HG03575 (cell line): ENCODE data around the gene LZTFL1.

Experiments used
- ATAC-seq: cut with Tn5 transposase; IDR thresholded peaks from one replicate; pipeline ENCODE4 v1.9.1; 2021; ENCODE audit not compliant: unreplicated experiment, insufficient number of reproducible peaks, low FRiP score; ENCODE audit errors: extremely low read depth

LZTFL1 gene

GRCh38 chr3:45821127-45821526 is 20.8 kb downstream of the LZTFL1 start:
- no peak for ATAC-seq

GRCh38 chr3:45819543-45819942 is 22.4 kb downstream of the LZTFL1 start:
- ATAC-seq, result no peak

- no peak for ATAC-seq
Measured at GRCh38 chr3:45817831-45818522, 23.9 kb downstream of the LZTFL1 start.

- no peak for ATAC-seq
Measured at GRCh38 chr3:45816544-45816943, 25.4 kb downstream of the LZTFL1 start.

GRCh38 chr3:45814322-45814721 is 27.6 kb downstream of the LZTFL1 start:
- no peak for ATAC-seq

- ATAC-seq, result no peak
Measured at GRCh38 chr3:45807681-45808540, 34.0 kb downstream of the LZTFL1 start.

GRCh38 chr3:45807133-45807532 is 34.8 kb downstream of the LZTFL1 start:
- ATAC-seq, result no peak

GRCh38 chr3:45806072-45806471 is 35.8 kb downstream of the LZTFL1 start:
- no peak for ATAC-seq

GRCh38 chr3:45803252-45803935 is 38.5 kb downstream of the LZTFL1 start:
- no peak for ATAC-seq

GRCh38 chr3:45802146-45802545 is 39.8 kb downstream of the LZTFL1 start:
- ATAC-seq, result no peak

GRCh38 chr3:45800611-45801010 is 41.3 kb downstream of the LZTFL1 start:
- ATAC-seq, result no peak

- ATAC-seq, result no peak
Measured at GRCh38 chr3:45799586-45799985, 42.3 kb downstream of the LZTFL1 start.

GRCh38 chr3:45798034-45798433 is 43.9 kb downstream of the LZTFL1 start:
- no peak for ATAC-seq

GRCh38 chr3:45796902-45797637 is 44.8 kb downstream of the LZTFL1 start:
- no peak for ATAC-seq

GRCh38 chr3:45795882-45796765 is 45.8 kb downstream of the LZTFL1 start, which contains the start of gene SLC6A20:
TSS of gene SLC6A20 (minus strand) at chr3:45796536. CDS start at chr3:45796419, 117 bp downstream.
- ATAC-seq, result no peak

- no peak for ATAC-seq
Measured at GRCh38 chr3:45795509-45795881, 46.4 kb downstream of the LZTFL1 start.

GRCh38 chr3:45794660-45795059 is 47.3 kb downstream of the LZTFL1 start:
- no peak for ATAC-seq

- no peak for ATAC-seq
Measured at GRCh38 chr3:45794177-45794560, 47.8 kb downstream of the LZTFL1 start.
